ENCODE data around the gene LLPH. TPM values are rescaled to one million over a fixed set of nuclear protein-coding genes. Genes with fewer than 3 reads are reported as not detected.
A peak's percentile ranks its signal among the peaks of the same experiment; 100 is the strongest.
"Not testable (repeated sequence)": the region's sequence is repeated elsewhere in the genome, so short reads cannot be mapped to it uniquely, and the experiment has no call there.

The LLPH gene
- total RNA-seq = 10 to 100 TPM in 1 of 2 donors, 1 to 10 TPM in 1; 6.6 to 19.8 TPM
- 10 to 100 TPM; 18.6 to 28.1 TPM for polyA plus RNA-seq (ENCODE audit: insufficient read length in 2 of 2)
- long read RNA-seq, donor 1, full-length matches to known transcripts = 11 of 11 reads
- long read RNA-seq, donor 1, partial matches to known transcripts = 0 of 11 reads
- long read RNA-seq, donor 1, other reads (novel, unspliced or antisense) = 0 of 11 reads
- long read RNA-seq, donor 2, full-length matches to known transcripts = 4 of 10 reads
- long read RNA-seq, donor 2, partial matches to known transcripts = 6 of 10 reads
- long read RNA-seq, donor 2, other reads (novel, unspliced or antisense) = 0 of 10 reads
- long read RNA-seq, donor 3, full-length matches to known transcripts = 10 of 10 reads
- long read RNA-seq, donor 3, partial matches to known transcripts = 0 of 10 reads
- long read RNA-seq, donor 3, other reads (novel, unspliced or antisense) = 0 of 10 reads
- long read RNA-seq, donor 4, full-length matches to known transcripts = 20 of 20 reads
- long read RNA-seq, donor 4, partial matches to known transcripts = 0 of 20 reads
- long read RNA-seq, donor 4, other reads (novel, unspliced or antisense) = 0 of 20 reads

- peaks cover 4% of the 10 kb centered on the region for H3K4me1 ChIP-seq (ENCODE audit: control insufficient read depth, insufficient read depth, low read length)
- DNase-seq (ENCODE audit: low read depth in 4 of 6, low spot score in 6 of 6) = peak; percentile 74 to 97 (median 84)
- peak within 1 kb of the TSS; percentile 92 for H3K4me3 ChIP-seq (ENCODE audit: low read depth, low read length)
- no peaks in the 10 kb centered on the region for H3K9me3 ChIP-seq (ENCODE audit: control insufficient read depth, insufficient read depth, low read length)
- H3K36me3 ChIP-seq (ENCODE audit: control insufficient read depth, insufficient read depth, low read length) = peaks cover 9% of the 10 kb centered on the region
- H3K27ac ChIP-seq (ENCODE audit: low read depth, low read length) = peak within 1 kb of the TSS; percentile 16
- no peaks in the 10 kb centered on the region for H3K27me3 ChIP-seq (ENCODE audit: control insufficient read depth, insufficient read depth, low read length)
- 0% methylated on average over 49 of the region's 49 CpGs for whole genome bisulfite sequencing (ENCODE audit: insufficient coverage)
These were observed at the start of gene LLPH for GRCh38 chr12:66130267-66131066. TSS of gene LLPH (minus strand) at chr12:66130750. CDS start at chr12:66129106, 1,644 bp downstream.

GRCh38 chr12:66176105-66176900 lies 45.8 kb upstream of the LLPH start:
- H3K4me1 ChIP-seq (ENCODE audit: control insufficient read depth, insufficient read depth, low read length) = no peaks in the 10 kb centered on the region
- no CpG with 5 or more reads among the region's 1 CpG for WGBS (ENCODE audit: insufficient coverage)
- no peak for DNase-seq (ENCODE audit: low read depth in 4 of 6, low spot score in 6 of 6)
- H3K27ac ChIP-seq (ENCODE audit: low read depth, low read length) = no peak overlapping the region
- H3K9me3 ChIP-seq (ENCODE audit: control insufficient read depth, insufficient read depth, low read length) = no peaks in the 10 kb centered on the region
- H3K4me3 ChIP-seq (ENCODE audit: low read depth, low read length) = no peak overlapping the region
- no peaks in the 10 kb centered on the region for H3K36me3 ChIP-seq (ENCODE audit: control insufficient read depth, insufficient read depth, low read length)
- no peaks in the 10 kb centered on the region for H3K27me3 ChIP-seq (ENCODE audit: control insufficient read depth, insufficient read depth, low read length)

GRCh38 chr12:66174391-66175325 lies 44.1 kb upstream of the LLPH start:
- H3K27ac ChIP-seq (ENCODE audit: low read depth, low read length); H3K4me1 ChIP-seq (ENCODE audit: control insufficient read depth, insufficient read depth, low read length): not testable (repeated sequence)

GRCh38 chr12:66170606-66171005 lies 40.1 kb upstream of the LLPH start:
- Histone ChIP-seq H3K36me3 (ENCODE audit: control insufficient read depth, insufficient read depth, low read length) (no peaks in the 10 kb centered on the region), H3K4me3 (ENCODE audit: low read depth, low read length) (peak overlapping the region; percentile 69), H3K4me1 (ENCODE audit: control insufficient read depth, insufficient read depth, low read length) (peaks cover 10% of the 10 kb centered on the region), H3K27ac (ENCODE audit: low read depth, low read length) (no peak overlapping the region), H3K27me3 (ENCODE audit: control insufficient read depth, insufficient read depth, low read length) (no peaks in the 10 kb centered on the region), H3K9me3 (ENCODE audit: control insufficient read depth, insufficient read depth, low read length) (no peaks in the 10 kb centered on the region)
- WGBS (ENCODE audit: insufficient coverage) = 100% methylated on average over 1 of the region's 3 CpGs
- DNase-seq (ENCODE audit: low read depth in 4 of 6, low spot score in 6 of 6) = no peak

More at GRCh38 chr12:66174391-66175325, 44.1 kb upstream of the LLPH start:
- whole genome bisulfite sequencing (ENCODE audit: insufficient coverage) = 96% methylated on average over 47 of the region's 54 CpGs
- not testable (repeated sequence) for H3K27me3 ChIP-seq (ENCODE audit: control insufficient read depth, insufficient read depth, low read length); H3K4me3 ChIP-seq (ENCODE audit: low read depth, low read length); H3K9me3 ChIP-seq (ENCODE audit: control insufficient read depth, insufficient read depth, low read length); DNase-seq (ENCODE audit: low read depth in 4 of 6, low spot score in 6 of 6); H3K36me3 ChIP-seq (ENCODE audit: control insufficient read depth, insufficient read depth, low read length)

- peak; percentile 61 to 96 (median 86) for DNase-seq (ENCODE audit: low read depth in 4 of 6, low spot score in 6 of 6)
- no peaks in the 10 kb centered on the region for H3K36me3 ChIP-seq (ENCODE audit: control insufficient read depth, insufficient read depth, low read length)
- H3K4me1 ChIP-seq (ENCODE audit: control insufficient read depth, insufficient read depth, low read length) = peaks cover 10% of the 10 kb centered on the region
- H3K4me3 ChIP-seq (ENCODE audit: low read depth, low read length) = peak within 1 kb of the TSS; percentile 69
- WGBS (ENCODE audit: insufficient coverage) = 0% methylated on average over 62 of the region's 67 CpGs
- peaks cover 2% of the 10 kb centered on the region for H3K9me3 ChIP-seq (ENCODE audit: control insufficient read depth, insufficient read depth, low read length)
- peak within 1 kb of the TSS; percentile 99 for H3K27ac ChIP-seq (ENCODE audit: low read depth, low read length)
- no peaks in the 10 kb centered on the region for H3K27me3 ChIP-seq (ENCODE audit: control insufficient read depth, insufficient read depth, low read length)
These were observed 38.9 kb upstream of the LLPH start, which contains the start of gene TMBIM4 for GRCh38 chr12:66169221-66170170. TSS of gene TMBIM4 (minus strand) at chr12:66169996. CDS start at chr12:66169951, 45 bp downstream.

GRCh38 chr12:66168410-66168809 lies 37.9 kb upstream of the LLPH start:
- Histone ChIP-seq H3K27ac (ENCODE audit: low read depth, low read length) (peak overlapping the region; percentile 5), H3K36me3 (ENCODE audit: control insufficient read depth, insufficient read depth, low read length) (no peaks in the 10 kb centered on the region), H3K4me1 (ENCODE audit: control insufficient read depth, insufficient read depth, low read length) (peaks cover 10% of the 10 kb centered on the region), H3K4me3 (ENCODE audit: low read depth, low read length) (peak overlapping the region; percentile 69), H3K27me3 (ENCODE audit: control insufficient read depth, insufficient read depth, low read length) (no peaks in the 10 kb centered on the region), H3K9me3 (ENCODE audit: control insufficient read depth, insufficient read depth, low read length) (peaks cover 2% of the 10 kb centered on the region)
- no peak for DNase-seq (ENCODE audit: low read depth in 4 of 6, low spot score in 6 of 6)
- WGBS (ENCODE audit: insufficient coverage) = 89% methylated on average over 3 of the region's 8 CpGs

GRCh38 chr12:66166561-66166960 lies 36.0 kb upstream of the LLPH start:
- H3K4me3 ChIP-seq (ENCODE audit: low read depth, low read length) = no peak overlapping the region

GRCh38 chr12:66165141-66165540 lies 34.6 kb upstream of the LLPH start:
- no peak for DNase-seq (ENCODE audit: low read depth in 4 of 6, low spot score in 6 of 6)
- no peak overlapping the region for H3K4me3 ChIP-seq (ENCODE audit: low read depth, low read length)
- peaks cover 2% of the 10 kb centered on the region for H3K9me3 ChIP-seq (ENCODE audit: control insufficient read depth, insufficient read depth, low read length)
- no peaks in the 10 kb centered on the region for H3K27me3 ChIP-seq (ENCODE audit: control insufficient read depth, insufficient read depth, low read length)
- no CpG with 5 or more reads among the region's 2 CpGs for WGBS (ENCODE audit: insufficient coverage)
- no peak overlapping the region for H3K27ac ChIP-seq (ENCODE audit: low read depth, low read length)
- H3K36me3 ChIP-seq (ENCODE audit: control insufficient read depth, insufficient read depth, low read length) = peaks cover 7% of the 10 kb centered on the region
- H3K4me1 ChIP-seq (ENCODE audit: control insufficient read depth, insufficient read depth, low read length) = peaks cover 6% of the 10 kb centered on the region

More at GRCh38 chr12:66166561-66166960, 36.0 kb upstream of the LLPH start:
- no CpG with 5 or more reads among the region's 2 CpGs for WGBS (ENCODE audit: insufficient coverage)
- Histone ChIP-seq H3K27me3 (ENCODE audit: control insufficient read depth, insufficient read depth, low read length) (no peaks in the 10 kb centered on the region), H3K4me1 (ENCODE audit: control insufficient read depth, insufficient read depth, low read length) (peaks cover 10% of the 10 kb centered on the region), H3K27ac (ENCODE audit: low read depth, low read length) (no peak overlapping the region), H3K36me3 (ENCODE audit: control insufficient read depth, insufficient read depth, low read length) (no peaks in the 10 kb centered on the region), H3K9me3 (ENCODE audit: control insufficient read depth, insufficient read depth, low read length) (peaks cover 2% of the 10 kb centered on the region)
- DNase-seq (ENCODE audit: low read depth in 4 of 6, low spot score in 6 of 6) = no peak
